Stomach (tissue), 9 donors: ENCODE data around the gene TMEM181. TPM values are rescaled to one million over a fixed set of nuclear protein-coding genes. Genes with fewer than 3 reads are reported as not detected.
"Not testable (repeated sequence)": the region's sequence is repeated elsewhere in the genome, so short reads cannot be mapped to it uniquely, and the experiment has no call there.

Source experiments
- DNase-seq, 2 donors: peaks; one replicate each; pipeline versions ENCODE4 v3.0.0 to v3.0.0-alpha.2; 2013 to 2019
- H3K27ac ChIP-seq, 5 donors: fragments of 200-600 bp in 4 of 5; sonication (generic) in 4 of 5; one replicate each; pipeline ENCODE4 v1.5.1; 2013 to 2019; ENCODE audit warnings: mild to moderate bottlenecking in 1 of 5, moderate library complexity in 1 of 5
- H3K27me3 ChIP-seq, 3 donors: fragments of 200-600 bp; sonication (generic); one replicate each; pipeline ENCODE4 v1.5.1; 2017 to 2019; ENCODE audit warnings: mixed run types in 1 of 3
- H3K36me3 ChIP-seq, 4 donors: fragments of 200-600 bp; sonication (generic); 1 replicate in 3 of 4; 2 replicates in 1 of 4; pipeline ENCODE4 v1.5.1; 2016 to 2019
- H3K4me1 ChIP-seq, 4 donors: fragments of 200-600 bp; sonication (generic); one replicate each; pipeline ENCODE4 v1.5.1; 2016 to 2019
- H3K4me3 ChIP-seq, 4 donors: fragments of 200-600 bp; sonication (generic) in 3 of 4; one replicate each; pipeline ENCODE4 v1.5.1; 2016 to 2019; ENCODE audit warnings: mild to moderate bottlenecking in 1 of 4
- H3K9me3 ChIP-seq, 4 donors: fragments of 200-600 bp; sonication (generic); one replicate each; pipeline ENCODE4 v1.5.1; 2016 to 2019
- EP300 ChIP-seq: sonication (generic); formaldehyde crosslinking; IDR thresholded peaks from one replicate; pipeline ENCODE4 v1.6.1; 2017; ENCODE audit warnings: antibody characterized with exemption
- POLR2A ChIP-seq, 4 donors: fragments of 450-650 bp; IDR thresholded peaks; one replicate each; pipeline ENCODE4 v1.6.1; 2016; ENCODE audit warnings: antibody characterized with exemption in 4 of 4, control low read depth in 2 of 4, mild to moderate bottlenecking in 1 of 4, moderate library complexity in 1 of 4
- POLR2AphosphoS5 ChIP-seq, 3 donors: sonication (generic); formaldehyde crosslinking; IDR thresholded peaks; one replicate each; pipeline ENCODE4 v1.6.1; 2016; ENCODE audit warnings: antibody characterized with exemption in 3 of 3
- WGBS, 5 donors: extraction: QIAGEN DNeasy Blood & Tissue Kit in 3 of 5; methylation state at CpG; one replicate each; pipeline versions ENCODE4 v1.1.5 to v1.1.7; 2013 to 2018; 5-methylcytosine and 5-hydroxymethylcytosine counted together
- intact Hi-C: fragments of 100-400 bp; cut with DNase I; formaldehyde crosslinking; loops from one replicate; pipeline ENCODE4 v1.15.1; 2023; ENCODE audit warnings: low total_unique reads
- polyA plus RNA-seq, 3 donors: library from polyadenylated mRNA; stranded (reverse); fragments of 200-250 nt; gene quantifications; one replicate each; pipeline ENCODE4 v1.2.3, GENCODE V29; 2013
- total RNA-seq, 5 donors: library from RNA; depleted of rRNA; stranded (reverse); fragments of >200 nt; gene quantifications; one replicate each; pipeline versions ENCODE4 v1.1.0 to v1.2.3, GENCODE V29; 2014 to 2016
- TF ChIP-seq, protein P1 (sequence below), 7 experiments: fragments of 450-650 bp in 4 of 7; fragments of 200-600 bp in 3 of 7; sonication (generic) in 3 of 7; IDR thresholded peaks; one replicate each; pipeline ENCODE4 v1.5.1; 2016 to 2019; ENCODE audit warnings: antibody characterized with exemption in 7 of 7, control low read depth in 2 of 7, mild to moderate bottlenecking in 1 of 7
- donor health status: healthy with polysubstance abuse.
- donor health status: Bipolar disorder and iron deficiency.
- donor health status: healthy.

The TMEM181 gene
- total and polyA plus RNA-seq, 8 donors: 2.9 to 62.2 (median 15.0) TPM

DNA sequence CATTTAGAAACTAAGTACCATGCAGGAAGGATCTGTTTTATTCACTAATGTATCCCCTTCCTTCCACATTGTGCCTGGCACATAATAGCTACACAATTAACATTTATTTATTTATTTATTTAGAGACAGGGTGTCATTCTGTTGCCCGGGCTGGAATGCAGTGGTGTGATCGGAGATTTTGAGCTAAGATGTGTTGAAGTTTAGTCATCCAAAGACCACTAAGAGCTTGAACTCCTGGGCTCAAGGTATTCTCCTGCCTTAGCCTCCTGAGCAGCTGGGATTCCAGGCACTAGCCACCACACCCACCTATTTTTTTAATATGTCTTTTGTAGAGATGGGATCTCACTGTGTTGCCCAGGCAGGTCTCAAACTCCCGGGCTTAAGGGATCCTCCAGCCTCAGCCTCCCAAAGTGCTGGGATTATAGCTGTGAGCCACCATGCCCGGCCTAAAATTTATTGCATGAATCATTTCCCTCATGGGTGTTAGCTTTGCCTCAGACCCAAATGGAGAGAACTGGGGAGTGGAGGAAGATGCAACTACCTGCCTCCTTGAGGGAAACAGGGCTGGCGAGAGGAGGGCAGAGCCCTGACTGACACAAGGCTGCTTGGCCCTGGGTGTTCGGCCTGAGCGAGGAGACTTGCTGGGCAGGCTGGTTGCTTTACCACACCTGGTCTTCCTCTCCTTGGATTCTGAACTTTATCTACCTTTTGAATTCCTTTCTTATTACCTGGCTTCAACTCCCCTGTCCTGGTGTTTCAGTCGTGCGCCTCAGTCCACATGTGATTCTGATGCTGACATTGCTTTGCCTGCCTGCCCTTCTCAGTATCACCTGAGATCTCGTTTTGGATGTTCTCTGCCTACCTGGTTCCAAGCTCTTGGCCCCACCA lies 86.4 kb downstream of the TMEM181 start:
- no peaks in the 10 kb centered on the region for H3K36me3 ChIP-seq
- peaks cover 22 to 52% (median 28%) of the 10 kb centered on the region in 4 donors for H3K4me1 ChIP-seq
- H3K27ac ChIP-seq: peak overlapping the region in 3 of 5 donors; percentile 31 to 99 (median 98)
- TF ChIP-seq, protein P1, sequence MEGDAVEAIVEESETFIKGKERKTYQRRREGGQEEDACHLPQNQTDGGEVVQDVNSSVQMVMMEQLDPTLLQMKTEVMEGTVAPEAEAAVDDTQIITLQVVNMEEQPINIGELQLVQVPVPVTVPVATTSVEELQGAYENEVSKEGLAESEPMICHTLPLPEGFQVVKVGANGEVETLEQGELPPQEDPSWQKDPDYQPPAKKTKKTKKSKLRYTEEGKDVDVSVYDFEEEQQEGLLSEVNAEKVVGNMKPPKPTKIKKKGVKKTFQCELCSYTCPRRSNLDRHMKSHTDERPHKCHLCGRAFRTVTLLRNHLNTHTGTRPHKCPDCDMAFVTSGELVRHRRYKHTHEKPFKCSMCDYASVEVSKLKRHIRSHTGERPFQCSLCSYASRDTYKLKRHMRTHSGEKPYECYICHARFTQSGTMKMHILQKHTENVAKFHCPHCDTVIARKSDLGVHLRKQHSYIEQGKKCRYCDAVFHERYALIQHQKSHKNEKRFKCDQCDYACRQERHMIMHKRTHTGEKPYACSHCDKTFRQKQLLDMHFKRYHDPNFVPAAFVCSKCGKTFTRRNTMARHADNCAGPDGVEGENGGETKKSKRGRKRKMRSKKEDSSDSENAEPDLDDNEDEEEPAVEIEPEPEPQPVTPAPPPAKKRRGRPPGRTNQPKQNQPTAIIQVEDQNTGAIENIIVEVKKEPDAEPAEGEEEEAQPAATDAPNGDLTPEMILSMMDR (IDR thresholded peaks at IDR 0.05): no peak
- no peaks in the 10 kb centered on the region for H3K27me3 ChIP-seq
- intact Hi-C loops: no loop called here
- H3K4me3 ChIP-seq: no peak overlapping the region
- H3K9me3 ChIP-seq: no peaks in the 10 kb centered on the region
- 52 to 71% (median 68%) methylated on average over 10 of the region's 10 CpGs for WGBS, 5 donors
- DNase-seq: peak; percentile 24 to 60

DNA sequence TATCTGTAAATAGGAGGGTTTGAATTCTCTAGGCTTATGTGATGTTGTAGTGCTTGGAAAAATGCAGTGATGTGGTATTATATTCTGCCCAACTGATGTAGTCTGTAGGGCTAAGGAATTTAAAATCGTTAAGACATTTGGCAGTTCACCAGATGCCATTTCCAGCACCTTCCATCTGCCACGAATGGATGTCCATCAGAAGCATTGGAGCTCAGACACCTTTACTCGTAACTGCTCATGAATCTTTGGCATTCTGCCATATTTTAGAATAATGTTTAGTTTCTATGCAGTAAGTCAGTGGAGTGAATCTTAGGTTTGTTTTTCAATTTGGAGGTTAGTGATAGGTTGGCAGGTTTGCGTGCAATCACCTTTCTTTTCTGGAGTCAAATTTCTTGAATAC lies 87.6 kb downstream of the TMEM181 start:
- TF ChIP-seq, protein P1 (IDR thresholded peaks at IDR 0.05): no peak
- H3K27ac ChIP-seq: no peak overlapping the region
- H3K36me3 ChIP-seq: no peaks in the 10 kb centered on the region
- DNase-seq: no peak
- intact Hi-C loops: no loop called here
- WGBS, 5 donors: 69 to 85% (median 74%) methylated on average over 4 of the region's 4 CpGs
- peaks cover 10 to 39% (median 16%) of the 10 kb centered on the region in 4 donors for H3K4me1 ChIP-seq
- H3K9me3 ChIP-seq: no peaks in the 10 kb centered on the region
- H3K27me3 ChIP-seq: no peaks in the 10 kb centered on the region
- no peak overlapping the region for H3K4me3 ChIP-seq

DNA sequence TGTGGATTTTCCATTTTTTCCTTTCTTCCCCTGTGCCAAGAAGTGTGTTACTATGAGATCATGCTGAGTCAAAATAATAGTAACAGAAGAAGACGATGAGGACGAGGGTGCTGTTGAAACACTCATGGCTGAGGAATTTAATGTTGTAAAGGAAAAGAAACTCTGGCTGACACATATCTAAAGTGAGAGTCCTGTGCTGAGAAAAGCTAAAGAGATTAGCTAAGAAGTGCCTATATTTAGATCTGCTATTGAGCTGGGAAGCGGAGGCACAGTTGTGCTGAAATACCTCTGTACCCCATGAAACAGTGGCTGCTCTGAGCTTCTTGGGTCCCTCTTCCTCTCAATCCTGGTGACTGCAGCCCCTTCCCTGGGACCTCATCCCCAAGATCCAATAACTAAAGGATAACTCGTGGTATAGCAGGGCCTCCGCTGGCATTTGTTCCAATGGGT lies 88.8 kb downstream of the TMEM181 start:
- peak overlapping the region in 4 of 5 donors; percentile 56 to 79 (median 65) for H3K27ac ChIP-seq
- no peaks in the 10 kb centered on the region for H3K9me3 ChIP-seq
- 70 to 83% (median 79%) methylated on average over 5 of the region's 5 CpGs for WGBS, 5 donors
- peak in 1 of 2 donors; percentile 7 for DNase-seq
- intact Hi-C loops: no loop called here
- no peak overlapping the region for H3K4me3 ChIP-seq
- peaks cover 0 to 33% (median 6%) of the 10 kb centered on the region in 4 donors for H3K4me1 ChIP-seq
- H3K27me3 ChIP-seq: no peaks in the 10 kb centered on the region
- TF ChIP-seq POLR2AphosphoS5 (IDR thresholded peaks at IDR 0.05) (peak in 1 of 3 donors; percentile 39), POLR2A (IDR thresholded peaks at IDR 0.05) (no peak)
- H3K36me3 ChIP-seq: no peaks in the 10 kb centered on the region

DNA sequence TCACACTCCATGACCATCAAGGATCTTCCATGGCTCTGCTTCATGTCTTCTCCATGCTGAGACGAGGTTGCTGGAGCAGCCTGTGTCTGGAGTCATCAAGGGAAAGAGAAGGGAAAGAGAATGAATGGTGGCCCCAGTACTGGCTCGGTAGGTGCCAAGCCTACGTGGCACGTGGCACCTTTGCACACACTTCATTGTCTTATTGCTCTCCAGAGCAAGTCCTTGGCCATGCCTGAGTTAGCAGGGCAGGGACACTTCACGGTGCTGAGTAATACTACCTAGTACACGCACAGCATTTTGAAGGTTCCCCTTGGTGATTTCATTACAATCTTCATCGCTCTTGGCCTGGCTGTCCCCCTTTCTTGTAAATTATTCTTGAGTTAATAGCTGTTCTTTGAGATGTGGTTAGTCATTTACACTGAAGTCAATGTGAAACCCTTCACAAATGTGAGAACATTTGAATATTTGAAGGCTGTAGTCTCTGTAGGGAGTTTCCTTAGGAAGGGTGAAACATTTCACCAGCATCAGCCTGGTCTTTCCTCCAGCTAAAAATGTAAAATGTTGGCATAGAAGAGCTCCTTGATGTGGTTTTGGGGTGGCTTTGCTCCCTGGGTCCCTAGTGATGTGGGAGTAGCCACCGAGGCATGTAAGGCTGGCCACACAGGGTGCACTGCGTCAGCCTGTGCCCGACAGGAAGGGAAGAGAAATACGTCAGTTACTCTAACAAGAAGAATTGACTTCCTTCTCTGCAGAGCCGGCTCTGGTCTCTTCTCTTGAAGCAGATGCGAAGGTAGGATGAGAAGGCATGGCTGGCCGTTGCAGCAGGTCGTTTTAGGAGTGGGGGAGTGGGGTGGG lies 89.6 kb downstream of the TMEM181 start, which contains the start of gene SYTL3:
Gene SYTL3, plus strand, starts transcription at position 766 of the 855 bp plus-strand sequence. CDS start 13,215 bp downstream, outside the sequence.
- peak within 1 kb of the TSS in 3 of 4 donors; percentile 1 to 11 (median 2) for H3K4me3 ChIP-seq
- WGBS, 5 donors: 53 to 69% (median 63%) methylated on average over 15 of the region's 15 CpGs
- H3K27ac ChIP-seq: peak within 1 kb of the TSS; percentile 14 to 79 (median 65)
- no peaks in the 10 kb centered on the region for H3K36me3 ChIP-seq
- intact Hi-C loops: no loop called here
- peak; percentile 64 to 71 for DNase-seq
- H3K4me1 ChIP-seq: peaks cover 0 to 41% (median 9%) of the 10 kb centered on the region in 4 donors
- no peaks in the 10 kb centered on the region for H3K27me3 ChIP-seq
- peak in 2 of 3 donors; percentile 84 to 85 for TF ChIP-seq POLR2AphosphoS5 (IDR thresholded peaks at IDR 0.05)
- TF ChIP-seq EP300: no peak
- peak in 1 of 4 donors; percentile 39 for TF ChIP-seq POLR2A (IDR thresholded peaks at IDR 0.05)
- TF ChIP-seq, protein P1 (IDR thresholded peaks at IDR 0.05): no peak
- H3K9me3 ChIP-seq: no peaks in the 10 kb centered on the region

DNA sequence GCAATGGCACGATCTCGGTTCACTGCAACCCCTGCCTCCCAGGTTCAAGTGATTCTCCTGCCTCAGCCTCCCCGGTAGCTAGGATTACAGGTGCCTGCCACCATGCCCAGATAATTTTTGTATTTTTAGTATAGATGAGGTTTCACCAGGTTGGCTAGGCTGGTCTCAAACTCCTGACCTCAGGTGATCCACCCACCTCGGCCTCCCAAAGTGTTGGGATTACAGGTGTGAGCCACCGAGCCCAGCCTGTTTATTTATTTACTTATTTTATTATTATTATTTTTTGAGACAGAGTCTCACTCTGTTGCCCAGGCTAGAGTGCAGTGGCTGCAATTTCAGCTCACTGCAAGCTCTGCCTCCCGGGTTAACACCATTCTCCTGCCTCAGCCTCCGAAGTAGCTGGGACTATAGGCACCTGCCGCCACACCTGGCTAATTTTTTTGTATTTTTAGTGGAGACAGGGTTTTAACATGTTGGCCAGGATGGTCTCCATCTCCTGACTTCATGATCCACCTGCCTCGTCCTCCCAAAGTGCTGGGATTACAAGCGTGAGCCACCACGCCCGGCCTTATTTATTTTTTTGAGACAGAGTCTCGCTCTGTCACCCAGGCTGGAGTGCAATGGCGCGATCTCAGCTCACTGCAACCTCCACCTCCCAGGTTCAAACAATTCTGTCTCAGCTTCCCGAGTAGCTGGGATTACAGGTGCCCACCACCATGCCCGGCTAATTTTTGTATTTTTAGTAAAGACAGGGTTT lies 92.3 kb downstream of the TMEM181 start:
- DNase-seq: peak in 1 of 2 donors; percentile 13
- peak overlapping the region in 4 of 5 donors; percentile 60 to 86 (median 75) for H3K27ac ChIP-seq
- H3K4me1 ChIP-seq: peaks cover 0 to 47% (median 13%) of the 10 kb centered on the region in 4 donors
- H3K36me3 ChIP-seq, intact Hi-C loops, H3K27me3 ChIP-seq, H3K9me3 ChIP-seq: not testable (repeated sequence)
- WGBS, 5 donors: 85 to 96% (median 92%) methylated on average over 17 of the region's 17 CpGs
- peak overlapping the region in 1 of 4 donors; percentile 11 for H3K4me3 ChIP-seq
